Psoas muscle (tissue), 8 donors: ENCODE measurements around the gene ECT2L. TPM values are rescaled to one million over a fixed set of nuclear protein-coding genes. Genes with fewer than 3 reads are reported as not detected.
A peak's percentile ranks its signal among the peaks of the same experiment; 100 is the strongest.

ENCODE experiments used
- ATAC-seq, 4 donors: fragments of 200-7000 bp; cut with Tn5 transposase; one replicate each; pipeline ENCODE4 v1.9.1; 2020; ENCODE audit warnings: moderate library complexity in 3 of 4, mild to moderate bottlenecking in 2 of 4
- DNase-seq, 2 donors: peaks; one replicate each; pipeline ENCODE4 v3.0.0-alpha.2; 2020
- H3K27ac ChIP-seq: fragments of 200-600 bp; one replicate; pipeline ENCODE4 v1.8.0; 2022
- H3K27me3 ChIP-seq, 3 donors: fragments of 200-600 bp in 1 of 3; one replicate each; pipeline versions ENCODE4 v1.6.1 to v1.8.0; 2013 to 2022; ENCODE audit warnings: low read length in 2 of 3, mild to moderate bottlenecking in 2 of 3, moderate library complexity in 1 of 3; ENCODE audit not compliant: insufficient read depth in 3 of 3
- H3K36me3 ChIP-seq, 2 donors: fragments of 200-600 bp in 1 of 2; one replicate each; pipeline versions ENCODE4 v1.6.1 to v1.8.0; 2013 to 2022; ENCODE audit warnings: low read depth in 1 of 2, mild to moderate bottlenecking in 1 of 2, moderate library complexity in 1 of 2; ENCODE audit not compliant: insufficient read depth in 1 of 2
- H3K4me1 ChIP-seq: fragments of 200-600 bp; one replicate; pipeline ENCODE4 v1.8.0; 2022
- H3K4me3 ChIP-seq: fragments of 200-600 bp; one replicate; pipeline ENCODE4 v1.8.0; 2022; ENCODE audit warnings: mild to moderate bottlenecking
- H3K9me3 ChIP-seq: fragments of 200-600 bp; one replicate; pipeline ENCODE4 v1.8.0; 2022
- CTCF ChIP-seq: fragments of 200-600 bp; IDR thresholded peaks from one replicate; pipeline ENCODE4 v1.8.0; 2022; ENCODE audit warnings: antibody characterized with exemption
- WGBS, 3 donors: extraction: QIAGEN DNeasy Blood & Tissue Kit; methylation state at CpG; one replicate each; pipeline versions ENCODE4 v1.1.6 to v1.1.7; 2013; 5-methylcytosine and 5-hydroxymethylcytosine counted together
- intact Hi-C, 2 donors: fragments of 100-400 bp; cut with DNase I; formaldehyde crosslinking; loops; one replicate each; pipeline versions ENCODE4 v1.11.0 to v1.14.2; 2022
- polyA plus RNA-seq, 3 donors: library from polyadenylated mRNA; stranded (reverse); fragments of 200-250 nt; gene quantifications; one replicate each; pipeline ENCODE4 v1.2.3, GENCODE V29; 2013
- total RNA-seq, 4 donors: library from RNA; stranded (reverse); fragmentation: NEBNext Ultra II Directional in 2 of 4; extraction: Animal tissue kit (Norgen Biotek cat#: 25700) in 2 of 4; gene quantifications; one replicate each; pipeline versions ENCODE4 v1.2.1 to v1.2.4, GENCODE V29; 2021 to 2023
- donor health status: healthy with polysubstance abuse.
- donor health status: DM: no; HTN: no; CAD: no; lungs with moderate emphysema.
- donor health status: Bipolar disorder and iron deficiency.
- donor health status: healthy.
- donor health status: DM: yes; HTN: yes; CAD: no.
- donor health status: DM: no; HTN: no; CAD: no.
- donor health status: DM: no; HTN: no; CAD: no.
- donor health status: DM: yes; HTN: yes; CAD: no.

Gene ECT2L
- total and polyA plus RNA-seq, 7 donors = under 0.01 TPM; not detected in 6

- H3K4me3 ChIP-seq = no peak overlapping the region
- intact Hi-C loops = loop anchor here in 1 of 2 donors (10.0 kb wide), 2 partner anchors 293 to 413 kb away; no protein-coding TSS in a partner anchor
- no peak for DNase-seq
- 76 to 83% (median 76%) methylated on average over 3 of the region's 3 CpGs for WGBS, 3 donors
- no peaks in the 10 kb centered on the region for H3K36me3 ChIP-seq
- no peak for ATAC-seq
- H3K4me1 ChIP-seq = no peaks in the 10 kb centered on the region
- no peaks in the 10 kb centered on the region for H3K27me3 ChIP-seq
- H3K27ac ChIP-seq = no peak overlapping the region
- no peaks in the 10 kb centered on the region for H3K9me3 ChIP-seq
- no peak for TF ChIP-seq CTCF
Observed at GRCh38 chr6:138811866-138812265, 16.0 kb downstream of the ECT2L start.

GRCh38 chr6:138814179-138814834 lies 18.4 kb downstream of the ECT2L start:
- intact Hi-C loops = loop anchor here (2.0 to 10.0 kb wide), 3 partner anchors 174 to 410 kb away; partner anchors contain the start of gene REPS1 (in 1 of the 2)
- WGBS, 3 donors = 49 to 62% (median 53%) methylated on average over 5 of the region's 5 CpGs
- Histone ChIP-seq H3K9me3 (no peaks in the 10 kb centered on the region), H3K27ac (no peak overlapping the region), H3K27me3 (no peaks in the 10 kb centered on the region), H3K4me1 (no peaks in the 10 kb centered on the region), H3K36me3 (no peaks in the 10 kb centered on the region), H3K4me3 (no peak overlapping the region)
- ATAC-seq (no peak), DNase-seq (no peak)
- no peak for TF ChIP-seq CTCF

- H3K4me1 ChIP-seq = no peaks in the 10 kb centered on the region
- H3K36me3 ChIP-seq = no peaks in the 10 kb centered on the region
- WGBS, 3 donors = 45 to 48% (median 46%) methylated on average over 6 of the region's 6 CpGs
- TF ChIP-seq CTCF = no peak
- no peak overlapping the region for H3K4me3 ChIP-seq
- ATAC-seq (no peak), DNase-seq (no peak)
- no peaks in the 10 kb centered on the region for H3K9me3 ChIP-seq
- intact Hi-C loops = loop anchor here (1.0 to 10.0 kb wide), 5 partner anchors 173 to 547 kb away; partner anchors contain the start of gene REPS1 (in 2 of the 2)
- no peaks in the 10 kb centered on the region for H3K27me3 ChIP-seq
- no peak overlapping the region for H3K27ac ChIP-seq
Observed at GRCh38 chr6:138815221-138815620, 19.3 kb downstream of the ECT2L start.

- WGBS, 3 donors = 34 to 43% (median 42%) methylated on average over 4 of the region's 4 CpGs
- no peaks in the 10 kb centered on the region for H3K4me1 ChIP-seq
- H3K27ac ChIP-seq = no peak overlapping the region
- peak; percentile 67 for TF ChIP-seq CTCF
- H3K36me3 ChIP-seq = no peaks in the 10 kb centered on the region
- no peaks in the 10 kb centered on the region for H3K9me3 ChIP-seq
- ATAC-seq = peak; percentile 57 to 88 (median 69)
- H3K4me3 ChIP-seq = no peak overlapping the region
- intact Hi-C loops = loop anchor here (1.0 to 10.0 kb wide), 5 partner anchors 172 to 546 kb away; partner anchors contain the start of gene REPS1 (in 2 of the 2)
- no peaks in the 10 kb centered on the region for H3K27me3 ChIP-seq
- DNase-seq = no peak
Observed at GRCh38 chr6:138815797-138816528, 20.1 kb downstream of the ECT2L start.
